ENCODE results near the gene HEXB.

GRCh38 chr5:74669821-74670220 lies 15.2 kb upstream of the HEXB start:
- no peak for TF ChIP-seq CTCF (IDR thresholded peaks at IDR 0.05; ENCODE audit: borderline replicate concordance, extremely low read depth, low read length, poor library complexity, severe bottlenecking)
- no peak for TF ChIP-seq EZH2 (IDR thresholded peaks at IDR 0.05; ENCODE audit: borderline replicate concordance, low read depth, low read length, severe bottlenecking)

Data from DND-41 (cell line).